GM23338 (cell line): ENCODE data around the gene SIRPB2.

Experiments used
- CTCF ChIP-seq, 2 experiments: fragments of 200-600 bp in 1 of 2; sonication (generic) in 1 of 2; conservative IDR thresholded peaks; 2 replicates each; pipeline versions ENCODE4 v1.5.1 to v1.6.1; 2016 to 2017; ENCODE audit warnings: antibody characterized with exemption in 2 of 2, low read depth in 2 of 2, mild to moderate bottlenecking in 2 of 2, moderate library complexity in 1 of 2
- ETS1 ChIP-seq: IDR thresholded peaks from 2 replicates; pipeline ENCODE4 v1.6.1; 2016; ENCODE audit warnings: antibody characterized with exemption
- EZH2 ChIP-seq: fragments of 200-600 bp; sonication (generic); IDR thresholded peaks from one replicate; pipeline ENCODE4 v1.8.0; 2017; ENCODE audit warnings: antibody characterized with exemption, mild to moderate bottlenecking, low read depth; ENCODE audit not compliant: unreplicated experiment
- JUNB ChIP-seq: IDR thresholded peaks from one replicate; pipeline ENCODE4 v1.6.1; 2016; ENCODE audit warnings: antibody characterized with exemption; ENCODE audit not compliant: unreplicated experiment
- POLR2AphosphoS5 ChIP-seq: IDR thresholded peaks from 2 replicates; pipeline ENCODE4 v1.6.1; 2016; ENCODE audit warnings: antibody characterized with exemption, low read depth
- REST ChIP-seq: IDR thresholded peaks from one replicate; pipeline ENCODE4 v1.6.1; 2018; ENCODE audit warnings: antibody characterized with exemption; ENCODE audit not compliant: unreplicated experiment

DNA sequence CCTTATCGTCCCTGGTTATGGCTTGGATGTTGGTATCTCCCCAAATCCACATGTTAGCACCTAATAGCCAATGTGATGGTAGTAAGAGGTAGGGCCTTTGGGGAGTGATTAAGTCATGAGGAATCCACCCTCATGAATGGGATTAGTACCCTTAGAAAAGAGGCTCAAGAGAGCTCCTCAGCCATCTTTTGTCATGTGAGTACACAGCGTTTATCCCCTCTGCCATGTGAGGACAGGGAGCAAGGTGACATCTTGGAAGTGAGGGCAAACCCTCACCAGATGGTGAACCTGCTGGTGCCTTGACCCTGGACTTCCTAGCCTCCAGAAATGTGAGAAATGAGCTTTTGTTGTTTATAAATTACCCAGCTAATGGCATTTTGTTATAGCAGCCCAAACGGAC is 16.1 kb upstream of the SIRPB2 start:
- TF ChIP-seq POLR2AphosphoS5, result no peak
- TF ChIP-seq CTCF (conservative IDR thresholded peaks at IDR 0.05; ENCODE audit: low read depth in 2 of 2), result no peak
- TF ChIP-seq EZH2, result no peak
- TF ChIP-seq REST, result no peak
- TF ChIP-seq ETS1, result no peak
- TF ChIP-seq JUNB, result no peak
